K562 (cell line): ENCODE results near the gene LHX3. TPM values are rescaled to one million over a fixed set of nuclear protein-coding genes. Genes with fewer than 3 reads are reported as not detected.

Experiments
- ATAC-seq: fragments of 200-7000 bp; cut with Tn5 transposase; 3 replicates; pipeline ENCODE4 v1.9.1; 2020; ENCODE audit warnings: moderate library complexity
- BruUV-seq: library from RNA; stranded (reverse); fragments of 400-500 nt; replicated peaks from 2 replicates; lab custom pipeline; 2021; lab: Mats Ljungman, UMichigan
- CTCF ChIA-PET: fragments of 300-600 bp; formaldehyde crosslinking; extraction: SDS; loops from one replicate; lab custom pipeline; 2021; ENCODE audit warnings: low intra/inter-chr PET ratio; lab: Yijun Ruan, JAX
- POLR2A ChIA-PET: fragments of 300-600, 350-650 bp; sonication (Branson Sonifier 250); formaldehyde crosslinking; extraction: SDS; loops from one replicate; lab custom pipeline; 2021; ENCODE audit warnings: antibody characterized with exemption, inconsistent platforms; lab: Yijun Ruan, JAX
- DNase-seq, 4 experiments: peaks; one replicate each; pipeline versions ENCODE4 v3.0.0 to v3.0.0-alpha.2; 2011 to 2018; ENCODE audit warnings: low spot score in 3 of 4, mixed read lengths in 3 of 4; ENCODE audit errors: extremely low read depth in 1 of 4
- FAIRE-seq: peaks from 2 replicates; lab custom pipeline; 2011; peaks lifted over from hg19 to GRCh38; lab: Jason Lieb, UNC
- H2AFZ ChIP-seq: 2 replicates; pipeline ENCODE4 v1.6.0; 2011; ENCODE audit warnings: low read depth, low read length, control low read depth, inconsistent platforms
- H3K27ac ChIP-seq: fragments of 200-600 bp; 3 replicates; pipeline ENCODE4 v1.8.0; 2011; ENCODE audit warnings: low read depth, mild to moderate bottlenecking, control low read depth, inconsistent platforms, low read length, moderate library complexity, mixed read lengths; ENCODE audit errors: extremely low read depth
- H3K27me3 ChIP-seq, 2 experiments: fragments of 300-600 bp in 1 of 2; 2 replicates in 1 of 2; 3 replicates in 1 of 2; pipeline versions ENCODE4 v1.6.0 to v1.8.0; 2011; ENCODE audit warnings: inconsistent platforms in 2 of 2, low read length in 2 of 2, mild to moderate bottlenecking in 1 of 2, mixed read lengths in 1 of 2, moderate library complexity in 1 of 2; ENCODE audit not compliant: control insufficient read depth in 2 of 2, insufficient read depth in 2 of 2
- H3K36me3 ChIP-seq: fragments of 300-600 bp; 3 replicates; pipeline ENCODE4 v1.8.0; 2011; ENCODE audit warnings: mild to moderate bottlenecking, low read length, inconsistent platforms; ENCODE audit not compliant: control insufficient read depth, insufficient read depth
- H3K4me1 ChIP-seq, 2 experiments: fragments of 200-600 bp in 1 of 2; replicated peaks in 1 of 2; 2 replicates in 1 of 2; 3 replicates in 1 of 2; pipeline versions ENCODE4 v1.5.1 to v1.8.0; 2011; ENCODE audit warnings: inconsistent platforms in 2 of 2, low read length in 2 of 2, mild to moderate bottlenecking in 1 of 2, mixed read lengths in 1 of 2, moderate library complexity in 1 of 2; ENCODE audit not compliant: control insufficient read depth in 2 of 2, insufficient read depth in 2 of 2
- H3K4me2 ChIP-seq: 2 replicates; pipeline ENCODE4 v1.6.1; 2011; ENCODE audit warnings: low read length, control low read depth, inconsistent platforms, mixed read lengths; ENCODE audit not compliant: insufficient read depth
- H3K4me3 ChIP-seq: fragments of 200-600 bp; sonication (generic), shearing (Covaris generic); 2 replicates; pipeline ENCODE4 v1.5.1; 2016; ENCODE audit warnings: control low read depth, inconsistent platforms
- H3K79me2 ChIP-seq: fragments of 200-600 bp; 3 replicates; pipeline ENCODE4 v1.8.0; 2011; ENCODE audit warnings: low read length, inconsistent platforms; ENCODE audit not compliant: control insufficient read depth, insufficient read depth
- H3K9ac ChIP-seq, 2 experiments: 2 replicates each; pipeline versions ENCODE4 v1.6.0 to v1.6.1; 2011; ENCODE audit warnings: low read depth in 2 of 2, low read length in 2 of 2, control low read depth in 1 of 2, inconsistent platforms in 1 of 2, mild to moderate bottlenecking in 1 of 2, mixed read lengths in 1 of 2; ENCODE audit not compliant: insufficient read depth in 1 of 2
- H3K9me1 ChIP-seq: one replicate; pipeline ENCODE4 v1.6.0; 2011; ENCODE audit warnings: inconsistent platforms, mild to moderate bottlenecking, low read length, moderate library complexity; ENCODE audit not compliant: control insufficient read depth, insufficient read depth
- H3K9me3 ChIP-seq: replicated peaks from 2 replicates; pipeline ENCODE4 v1.5.1; 2011; ENCODE audit warnings: low read depth, low read length, inconsistent platforms; ENCODE audit not compliant: control insufficient read depth, insufficient read depth
- H4K20me1 ChIP-seq: replicated peaks from 2 replicates; pipeline ENCODE4 v1.6.1; 2011; ENCODE audit warnings: low read length, inconsistent platforms, mixed read lengths; ENCODE audit not compliant: control insufficient read depth, insufficient read depth
- AFF1 ChIP-seq, 2 experiments: fragments of 450-650 bp; IDR thresholded peaks; 2 replicates each; pipeline ENCODE4 v1.6.1; 2018; ENCODE audit warnings: mild to moderate bottlenecking in 2 of 2, low read depth in 1 of 2; ENCODE audit not compliant: partially characterized antibody in 2 of 2
- EHMT2 ChIP-seq: fragments of 450-650 bp; IDR thresholded peaks from 2 replicates; pipeline ENCODE4 v1.6.1; 2018; ENCODE audit warnings: antibody characterized with exemption
- KLF1 ChIP-seq: fragments of 450-650 bp; IDR thresholded peaks from 2 replicates; pipeline ENCODE4 v1.6.1; 2016; ENCODE audit warnings: missing genetic modification characterization, missing compliant biosample characterization
- SUPT5H ChIP-seq: fragments of 450-650 bp; IDR thresholded peaks from 2 replicates; pipeline ENCODE4 v1.6.1; 2016
- ZNF347 ChIP-seq: fragments of 450-650 bp; formaldehyde crosslinking; IDR thresholded peaks from 2 replicates; pipeline ENCODE4 v1.4.0; 2020; ENCODE audit warnings: low read depth, mild to moderate bottlenecking, moderate library complexity
- ZNF592 ChIP-seq: fragments of 450-650 bp; IDR thresholded peaks from 2 replicates; pipeline ENCODE4 v1.6.1; 2017; ENCODE audit warnings: antibody characterized with exemption, mild to moderate bottlenecking
- ZNF655 ChIP-seq: fragments of 250-450 bp; sonication (Bioruptor Pico); IDR thresholded peaks from 2 replicates; pipeline ENCODE4 v1.5.0; 2021
- WGBS: fragments of 100-300 bp; shearing (Covaris generic); methylation state at CpG from one replicate; pipeline ENCODE4 v1.1.6; 2016; ENCODE audit warnings: low coverage, mixed read lengths; ENCODE audit not compliant: insufficient coverage; ENCODE audit errors: missing lambda C conversion rate; 5-methylcytosine and 5-hydroxymethylcytosine counted together
- in situ Hi-C: fragments of 300-500 bp; cut with MboI; formaldehyde crosslinking; loops from 4 replicates; pipeline ENCODE4 v1.15.0; 2018; ENCODE audit warnings: inconsistent platforms, mixed read lengths
- intact Hi-C: fragments of 100-400 bp; cut with micrococcal nuclease; formaldehyde crosslinking; loops from 2 replicates; pipeline ENCODE4 v1.14.2; 2022
- polyA plus RNA-seq, 8 experiments: library from polyadenylated mRNA; depleted of rRNA in 4 of 8; stranded (reverse) in 5 of 8; unstranded in 3 of 8; fragments of >200 nt; fragmentation: Nextera tagmentation in 2 of 8; fragmentation: Illumina TruSeq in 1 of 8; extraction: Ambion mirVana in 2 of 8; extraction: Trizol in 1 of 8; gene quantifications; 2 replicates each; pipeline versions ENCODE4 v1.2.1 to v1.2.3, GENCODE V29; 2011 to 2014; ENCODE audit warnings: inconsistent platforms in 1 of 8, missing spikeins in 1 of 8
- total RNA-seq, 7 experiments: library from RNA; depleted of rRNA in 6 of 7; stranded (reverse); fragments of >200 nt in 6 of 7; fragmentation: Illumina TruSeq in 2 of 7; extraction: Trizol in 2 of 7; gene quantifications; 2 replicates each; pipeline versions ENCODE4 v1.2.1 to v1.2.3, GENCODE V29; 2011 to 2021; ENCODE audit warnings: low replicate concordance in 1 of 7

LHX3 gene
- total and polyA plus RNA-seq, 9 of the 15 experiments (the other 6 are each of a cell fraction or from before 2014, with no cell fraction given): 0.09 TPM; not detected in 8

- no peak for TF ChIP-seq ZNF592
Measured at GRCh38 chr9:136225748-136226679, 21.1 kb upstream of the LHX3 start (continued).

GRCh38 chr9:136225366-136225747 is 20.4 kb upstream of the LHX3 start:
- no peak overlapping the region for H2AFZ ChIP-seq
- peaks cover 34% of the 10 kb centered on the region; the same call in 2 of the 3 replicates for H3K79me2 ChIP-seq
- in situ Hi-C loops: no loop called here
- WGBS: 92% methylated on average over 17 of the region's 19 CpGs
- no peak overlapping the region for H3K27ac ChIP-seq
- no peak overlapping the region for H3K4me2 ChIP-seq
- H3K9me1 ChIP-seq: peaks cover 3% of the 10 kb centered on the region
- intact Hi-C loops: no loop called here
- ATAC-seq: no peak
- no peak overlapping the region for H3K4me3 ChIP-seq
- H4K20me1 ChIP-seq: peaks cover 24% of the 10 kb centered on the region
- BruUV-seq: no TSS peak
- DNase-seq: no peak
- H3K9me3 ChIP-seq: no peaks in the 10 kb centered on the region
- no peak for FAIRE-seq
- peaks cover 61% of the 10 kb centered on the region for H3K36me3 ChIP-seq
- POLR2A ChIA-PET: interaction anchor here (0.6 kb wide), 1 partner anchor 12 kb away, joined by 3 read pairs; no protein-coding TSS in a partner anchor
- peaks cover 8 to 54% of the 10 kb centered on the region in 2 experiments for H3K4me1 ChIP-seq
- CTCF ChIA-PET: interaction anchor here (0.6 to 1.6 kb wide), 2 partner anchors 55 to 59 kb away, joined by 3 to 9 read pairs; no protein-coding TSS in a partner anchor
- no peaks in the 10 kb centered on the region for H3K27me3 ChIP-seq
- H3K9ac ChIP-seq: no peak overlapping the region; a peak in 1 of 4 replicates
- no peak for TF ChIP-seq SUPT5H
- TF ChIP-seq ZNF347 (CRISPR knock-in tag): no peak
- TF ChIP-seq KLF1: no peak
- TF ChIP-seq EHMT2: no peak
- no peak for TF ChIP-seq ZNF655 (CRISPR knock-in tag)
- no peak for TF ChIP-seq AFF1 (IDR thresholded peaks at IDR 0.05; ENCODE audit: low read depth in 1 of 2, partially characterized antibody in 2 of 2)
